Keratinocyte (primary cell): ENCODE measurements around the gene SRPK2.
"Not testable (repeated sequence)": the region's sequence is repeated elsewhere in the genome, so short reads cannot be mapped to it uniquely, and the experiment has no call there.

Source experiments
- CTCF ChIP-seq, 3 experiments: IDR thresholded peaks in 1 of 3; conservative IDR thresholded peaks in 1 of 3; optimal IDR thresholded peaks in 1 of 3; 2 replicates in 2 of 3; 3 replicates in 1 of 3; pipeline versions ENCODE3 to v1.5.1; 2011; ENCODE audit warnings: low read length in 3 of 3, mild to moderate bottlenecking in 3 of 3, moderate library complexity in 2 of 3, control low read depth in 1 of 3, inconsistent platforms in 1 of 3; ENCODE audit not compliant: insufficient read depth in 2 of 3; ENCODE audit errors: extremely low read depth in 1 of 3
- EZH2 ChIP-seq: IDR thresholded peaks from one replicate; pipeline ENCODE4 v1.6.1; 2012; ENCODE audit warnings: inconsistent platforms, mild to moderate bottlenecking, low read length, moderate library complexity

GRCh38 chr7:105410774-105411173 lies 22.1 kb upstream of the SRPK2 start:
- not testable (repeated sequence) for TF ChIP-seq EZH2; CTCF (optimal IDR thresholded peaks at IDR 0.05 in 1 of 3, IDR thresholded peaks at IDR 0.05 in 1 of 3, conservative IDR thresholded peaks at IDR 0.05 in 1 of 3; ENCODE audit: extremely low read depth in 1 of 3, insufficient read depth in 2 of 3, low read length in 3 of 3)
